ENCODE results near the gene EPB41L1. TPM values are rescaled to one million over a fixed set of nuclear protein-coding genes. Genes with fewer than 3 reads are reported as not detected.

The EPB41L1 gene
- total RNA-seq, 1 experiment from 2014 or later: 42.1 TPM

- TF ChIP-seq CTCF (IDR thresholded peaks at IDR 0.05 in 2 of 3, conservative IDR thresholded peaks at IDR 0.05 in 1 of 3; ENCODE audit: borderline replicate concordance in 1 of 3, insufficient read depth in 1 of 3, low read depth in 2 of 3, low read length in 2 of 3): no peak
- TF ChIP-seq EZH2phosphoT487 (IDR thresholded peaks at IDR 0.05; ENCODE audit: borderline replicate concordance): no peak
- TF ChIP-seq ZFX (IDR thresholded peaks at IDR 0.05): no peak
These were observed 34.3 kb upstream of the EPB41L1 start (continued) for GRCh38 chr20:36120241-36120640.

DNA sequence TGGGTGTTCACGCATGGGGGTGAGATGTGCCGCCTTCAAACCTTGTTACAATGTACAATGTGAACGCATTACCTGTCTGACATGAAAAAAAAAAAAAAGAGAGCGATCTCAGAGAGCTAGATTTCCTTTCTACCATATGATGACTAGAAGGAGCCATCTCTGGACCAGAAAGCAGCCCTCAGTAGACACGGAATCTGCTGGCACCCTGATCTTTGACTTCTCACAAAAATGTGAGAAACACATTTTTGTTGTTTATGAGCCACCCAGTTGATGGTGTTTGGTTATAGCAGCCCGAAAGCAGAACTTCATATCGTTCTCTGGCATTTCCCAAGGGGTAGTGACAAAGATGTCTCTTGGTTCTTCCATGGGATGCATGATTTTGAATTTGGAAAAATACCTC, 33.5 kb upstream of the EPB41L1 start:
- Histone ChIP-seq H3K4me1 (ENCODE audit: control insufficient read depth in 1 of 2, insufficient read depth in 2 of 2, low read length in 2 of 2) (peaks cover 17 to 56% of the 10 kb centered on the region in 2 experiments), H3K27ac (ENCODE audit: low read depth, low read length) (no peak overlapping the region), H3K4me3 (replicated peaks in 1 of 2; ENCODE audit: low read depth in 1 of 2, low read length in 2 of 2) (no peak overlapping the region), H2AFZ (ENCODE audit: low read depth, low read length, poor library complexity, severe bottlenecking) (no peak overlapping the region), H3K9me2 (ENCODE audit: insufficient read depth) (no peaks in the 10 kb centered on the region), H3K9ac (ENCODE audit: low read length) (peak overlapping the region; percentile 58; the same call in 1 of the 2 replicates), H3K4me2 (ENCODE audit: low read length) (no peak overlapping the region), H4K20me1 (ENCODE audit: insufficient read depth) (no peaks in the 10 kb centered on the region), H3K36me3 (ENCODE audit: control insufficient read depth in 1 of 2, insufficient read depth in 2 of 2, low read length in 2 of 2) (no peaks in the 10 kb centered on the region), H3K79me2 (ENCODE audit: insufficient read depth, low read length) (no peaks in the 10 kb centered on the region), H3K27me3 (ENCODE audit: insufficient read depth, low read length) (no peaks in the 10 kb centered on the region), H3K9me3 (ENCODE audit: control insufficient read depth in 1 of 2, insufficient read depth in 1 of 2, low read depth in 1 of 2, low read length in 2 of 2) (no peaks in the 10 kb centered on the region)
- no peak for DNase-seq (ENCODE audit: low read depth, low spot score)
- POLR2A ChIA-PET: no interaction called here
- intact Hi-C loops (cut with micrococcal nuclease): no loop called here
- RAD21 ChIA-PET (ENCODE audit: low non-redundant PET in 1 of 2, low total read pairs in 2 of 2, uncharacterized antibody in 2 of 2, unreplicated experiment in 2 of 2): no interaction called here
- ATAC-seq: no peak
- CTCF ChIA-PET: interaction anchor here (1.1 kb wide), 1 partner anchor 18 kb away, joined by 3 read pairs; no protein-coding TSS in a partner anchor
- no TSS peak for BruUV-seq (replicated peaks)
- TF ChIP-seq MAX (IDR thresholded peaks at IDR 0.05): no peak
- TF ChIP-seq CBX3 (IDR thresholded peaks at IDR 0.05; ENCODE audit: low read depth): no peak
- TF ChIP-seq, protein P1, sequence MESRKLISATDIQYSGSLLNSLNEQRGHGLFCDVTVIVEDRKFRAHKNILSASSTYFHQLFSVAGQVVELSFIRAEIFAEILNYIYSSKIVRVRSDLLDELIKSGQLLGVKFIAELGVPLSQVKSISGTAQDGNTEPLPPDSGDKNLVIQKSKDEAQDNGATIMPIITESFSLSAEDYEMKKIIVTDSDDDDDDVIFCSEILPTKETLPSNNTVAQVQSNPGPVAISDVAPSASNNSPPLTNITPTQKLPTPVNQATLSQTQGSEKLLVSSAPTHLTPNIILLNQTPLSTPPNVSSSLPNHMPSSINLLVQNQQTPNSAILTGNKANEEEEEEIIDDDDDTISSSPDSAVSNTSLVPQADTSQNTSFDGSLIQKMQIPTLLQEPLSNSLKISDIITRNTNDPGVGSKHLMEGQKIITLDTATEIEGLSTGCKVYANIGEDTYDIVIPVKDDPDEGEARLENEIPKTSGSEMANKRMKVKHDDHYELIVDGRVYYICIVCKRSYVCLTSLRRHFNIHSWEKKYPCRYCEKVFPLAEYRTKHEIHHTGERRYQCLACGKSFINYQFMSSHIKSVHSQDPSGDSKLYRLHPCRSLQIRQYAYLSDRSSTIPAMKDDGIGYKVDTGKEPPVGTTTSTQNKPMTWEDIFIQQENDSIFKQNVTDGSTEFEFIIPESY (IDR thresholded peaks at IDR 0.05; ENCODE audit: extremely low read depth, insufficient replicate concordance, low read length): no peak
- TF ChIP-seq EZH2phosphoT487 (IDR thresholded peaks at IDR 0.05; ENCODE audit: borderline replicate concordance): no peak
- TF ChIP-seq POLR2AphosphoS5 (IDR thresholded peaks at IDR 0.05; ENCODE audit: low read depth, low read length): no peak
- no peak for TF ChIP-seq FOSL1 (IDR thresholded peaks at IDR 0.05; ENCODE audit: low read depth)
- no peak for TF ChIP-seq SP1 (IDR thresholded peaks at IDR 0.05; ENCODE audit: low read depth)
- TF ChIP-seq, protein P2, sequence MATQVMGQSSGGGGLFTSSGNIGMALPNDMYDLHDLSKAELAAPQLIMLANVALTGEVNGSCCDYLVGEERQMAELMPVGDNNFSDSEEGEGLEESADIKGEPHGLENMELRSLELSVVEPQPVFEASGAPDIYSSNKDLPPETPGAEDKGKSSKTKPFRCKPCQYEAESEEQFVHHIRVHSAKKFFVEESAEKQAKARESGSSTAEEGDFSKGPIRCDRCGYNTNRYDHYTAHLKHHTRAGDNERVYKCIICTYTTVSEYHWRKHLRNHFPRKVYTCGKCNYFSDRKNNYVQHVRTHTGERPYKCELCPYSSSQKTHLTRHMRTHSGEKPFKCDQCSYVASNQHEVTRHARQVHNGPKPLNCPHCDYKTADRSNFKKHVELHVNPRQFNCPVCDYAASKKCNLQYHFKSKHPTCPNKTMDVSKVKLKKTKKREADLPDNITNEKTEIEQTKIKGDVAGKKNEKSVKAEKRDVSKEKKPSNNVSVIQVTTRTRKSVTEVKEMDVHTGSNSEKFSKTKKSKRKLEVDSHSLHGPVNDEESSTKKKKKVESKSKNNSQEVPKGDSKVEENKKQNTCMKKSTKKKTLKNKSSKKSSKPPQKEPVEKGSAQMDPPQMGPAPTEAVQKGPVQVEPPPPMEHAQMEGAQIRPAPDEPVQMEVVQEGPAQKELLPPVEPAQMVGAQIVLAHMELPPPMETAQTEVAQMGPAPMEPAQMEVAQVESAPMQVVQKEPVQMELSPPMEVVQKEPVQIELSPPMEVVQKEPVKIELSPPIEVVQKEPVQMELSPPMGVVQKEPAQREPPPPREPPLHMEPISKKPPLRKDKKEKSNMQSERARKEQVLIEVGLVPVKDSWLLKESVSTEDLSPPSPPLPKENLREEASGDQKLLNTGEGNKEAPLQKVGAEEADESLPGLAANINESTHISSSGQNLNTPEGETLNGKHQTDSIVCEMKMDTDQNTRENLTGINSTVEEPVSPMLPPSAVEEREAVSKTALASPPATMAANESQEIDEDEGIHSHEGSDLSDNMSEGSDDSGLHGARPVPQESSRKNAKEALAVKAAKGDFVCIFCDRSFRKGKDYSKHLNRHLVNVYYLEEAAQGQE (IDR thresholded peaks at IDR 0.05; ENCODE audit: low read depth): no peak
- TF ChIP-seq JUND (IDR thresholded peaks at IDR 0.05): no peak
- TF ChIP-seq ZNF274 (IDR thresholded peaks at IDR 0.05; ENCODE audit: low read depth, low read length): no peak
- no peak for TF ChIP-seq ELF1 (IDR thresholded peaks at IDR 0.05; ENCODE audit: borderline replicate concordance, low read depth)
- TF ChIP-seq CEBPB (IDR thresholded peaks at IDR 0.05; ENCODE audit: low read depth): no peak
- no peak for TF ChIP-seq YY1 (IDR thresholded peaks at IDR 0.05; ENCODE audit: extremely low read depth, insufficient replicate concordance, low read depth, low read length)
- TF ChIP-seq SIN3A (IDR thresholded peaks at IDR 0.05; ENCODE audit: low read depth): no peak
- TF ChIP-seq EZH2 (IDR thresholded peaks at IDR 0.05): no peak
